IgD-negative memory B cell (primary cell): ENCODE measurements around the gene ZNF428. TPM values are rescaled to one million over a fixed set of nuclear protein-coding genes. Genes with fewer than 3 reads are reported as not detected.
A peak's percentile ranks its signal among the peaks of the same experiment; 100 is the strongest.

Experiments
- H3K27ac Mint-ChIP-seq, 3 donors: one replicate each; pipeline ENCODE4 v1.8.0; 2020 to 2022; ENCODE audit warnings: mild to moderate bottlenecking in 3 of 3, mixed read lengths in 3 of 3, moderate library complexity in 1 of 3
- H3K27me3 Mint-ChIP-seq: one replicate; pipeline ENCODE4 v1.8.0; 2021; ENCODE audit warnings: mixed read lengths
- H3K36me3 Mint-ChIP-seq: one replicate; pipeline ENCODE4 v1.8.0; 2020; ENCODE audit warnings: mild to moderate bottlenecking, mixed read lengths
- H3K4me1 Mint-ChIP-seq, 3 donors: one replicate each; pipeline ENCODE4 v1.8.0; 2020 to 2022; ENCODE audit warnings: mixed read lengths in 3 of 3, mild to moderate bottlenecking in 1 of 3
- H3K4me3 Mint-ChIP-seq, 4 donors: one replicate each; pipeline ENCODE4 v1.8.0; 2020 to 2022; ENCODE audit warnings: mild to moderate bottlenecking in 4 of 4, mixed read lengths in 4 of 4, moderate library complexity in 3 of 4
- H3K9me3 Mint-ChIP-seq, 3 donors: one replicate each; pipeline ENCODE4 v1.8.0; 2020 to 2021; ENCODE audit warnings: mixed read lengths in 3 of 3, mild to moderate bottlenecking in 1 of 3
- polyA plus RNA-seq: library from polyadenylated mRNA; unstranded; fragments of 300-500 nt; fragmentation: Illumina TruSeq; gene quantifications from one replicate; pipeline ENCODE4 v1.2.3, GENCODE V29; 2021

The ZNF428 gene, protein sequence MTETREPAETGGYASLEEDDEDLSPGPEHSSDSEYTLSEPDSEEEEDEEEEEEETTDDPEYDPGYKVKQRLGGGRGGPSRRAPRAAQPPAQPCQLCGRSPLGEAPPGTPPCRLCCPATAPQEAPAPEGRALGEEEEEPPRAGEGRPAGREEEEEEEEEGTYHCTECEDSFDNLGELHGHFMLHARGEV
- 15.4 TPM for polyA plus RNA-seq

GRCh38 chr19:43619262-43620060 lies at the start of gene ZNF428:
Gene ZNF428, minus strand, starts transcription at chr19:43619629. Its CDS starts 5,325 bp downstream, at chr19:43614304.
- Mint-ChIP-seq H3K4me1 (peaks cover 7 to 21% (median 15%) of the 10 kb centered on the region in 3 donors), H3K27me3 (no peaks in the 10 kb centered on the region), H3K36me3 (peaks cover 2% of the 10 kb centered on the region), H3K4me3 (peak within 1 kb of the TSS; percentile 96 to 99 (median 96)), H3K9me3 (peaks cover 0 to 6% (median 1%) of the 10 kb centered on the region in 3 donors), H3K27ac (peak within 1 kb of the TSS; percentile 94 to 98 (median 95))

DNA sequence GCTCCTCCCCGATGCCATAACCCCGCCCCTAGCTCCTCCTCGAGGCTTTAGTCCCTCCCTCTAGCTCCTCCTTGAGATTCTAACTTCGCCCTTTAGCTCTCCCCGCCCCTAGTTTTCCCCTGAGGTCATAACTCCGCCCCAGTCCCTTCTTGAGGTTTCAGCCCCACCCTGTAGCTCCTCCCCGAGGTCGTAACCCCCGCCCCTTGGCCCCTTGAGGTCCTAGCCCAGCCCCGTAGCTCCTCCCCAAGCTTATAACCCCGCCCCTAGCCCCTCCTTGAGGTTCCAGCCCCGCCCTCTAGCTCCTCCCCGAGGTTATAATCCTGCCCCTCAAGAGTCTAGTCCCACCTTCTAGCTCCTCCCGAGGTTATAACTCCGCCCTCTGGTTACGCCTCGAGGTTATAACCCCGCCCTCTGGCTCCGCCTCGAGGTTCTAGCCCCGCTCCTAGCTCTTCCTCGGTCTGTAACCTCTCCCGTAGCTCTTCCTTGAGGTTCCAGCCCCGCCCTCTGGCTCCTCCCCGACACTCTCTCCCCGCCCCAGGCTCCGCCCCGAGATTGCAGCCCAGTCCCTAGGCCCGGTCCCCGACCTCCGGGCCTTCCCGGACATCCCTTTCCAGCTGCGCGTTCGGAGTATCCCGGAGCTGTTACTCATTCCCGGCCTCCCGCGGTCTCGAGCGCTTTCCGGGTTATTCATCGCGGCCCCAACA lies 49.1 kb upstream of the ZNF428 start:
- Mint-ChIP-seq H3K4me1 (peaks cover 13 to 27% (median 16%) of the 10 kb centered on the region in 3 donors), H3K9me3 (no peaks in the 10 kb centered on the region), H3K36me3 (no peaks in the 10 kb centered on the region), H3K4me3 (peak overlapping the region; percentile 79 to 93 (median 88)), H3K27me3 (peaks cover 12% of the 10 kb centered on the region), H3K27ac (peak overlapping the region in 2 of 3 donors; percentile 35 to 63)

GRCh38 chr19:43667876-43668405 lies 48.5 kb upstream of the ZNF428 start:
- Mint-ChIP-seq H3K9me3 (no peaks in the 10 kb centered on the region), H3K4me1 (peaks cover 13 to 27% (median 16%) of the 10 kb centered on the region in 3 donors), H3K27ac (peak overlapping the region in 2 of 3 donors; percentile 35 to 39), H3K36me3 (no peaks in the 10 kb centered on the region), H3K4me3 (peak overlapping the region; percentile 79 to 93 (median 88)), H3K27me3 (peaks cover 12% of the 10 kb centered on the region)

- Mint-ChIP-seq H3K27ac (peak overlapping the region in 1 of 3 donors; percentile 5), H3K36me3 (no peaks in the 10 kb centered on the region), H3K4me3 (peak overlapping the region in 3 of 4 donors; percentile 16 to 93 (median 92)), H3K9me3 (no peaks in the 10 kb centered on the region), H3K4me1 (peaks cover 12 to 28% (median 16%) of the 10 kb centered on the region in 3 donors), H3K27me3 (peaks cover 12% of the 10 kb centered on the region)
Observed at GRCh38 chr19:43667126-43667875, 47.9 kb upstream of the ZNF428 start.

GRCh38 chr19:43664018-43664417 lies 44.6 kb upstream of the ZNF428 start:
- Mint-ChIP-seq H3K4me1 (peaks cover 10 to 17% (median 10%) of the 10 kb centered on the region in 3 donors), H3K27ac (no peak overlapping the region), H3K36me3 (no peaks in the 10 kb centered on the region), H3K9me3 (no peaks in the 10 kb centered on the region), H3K27me3 (peaks cover 9% of the 10 kb centered on the region), H3K4me3 (peak overlapping the region in 1 of 4 donors; percentile 48)

- peaks cover 3 to 7% (median 3%) of the 10 kb centered on the region in 3 donors for H3K9me3 Mint-ChIP-seq
- H3K4me1 Mint-ChIP-seq: peaks cover 5 to 10% (median 5%) of the 10 kb centered on the region in 3 donors
- peaks cover 6% of the 10 kb centered on the region for H3K27me3 Mint-ChIP-seq
- no peak overlapping the region for H3K4me3 Mint-ChIP-seq
- H3K27ac Mint-ChIP-seq: peak overlapping the region in 2 of 3 donors; percentile 2 to 76
- no peaks in the 10 kb centered on the region for H3K36me3 Mint-ChIP-seq
Observed at GRCh38 chr19:43662487-43662886, 43.1 kb upstream of the ZNF428 start.

- no peaks in the 10 kb centered on the region for H3K36me3 Mint-ChIP-seq
- H3K27ac Mint-ChIP-seq: no peak overlapping the region
- H3K4me3 Mint-ChIP-seq: no peak overlapping the region
- H3K9me3 Mint-ChIP-seq: peaks cover 3 to 7% (median 3%) of the 10 kb centered on the region in 3 donors
- H3K4me1 Mint-ChIP-seq: peaks cover 5 to 10% (median 5%) of the 10 kb centered on the region in 3 donors
- H3K27me3 Mint-ChIP-seq: peaks cover 1% of the 10 kb centered on the region
Observed at GRCh38 chr19:43660971-43661360, 41.5 kb upstream of the ZNF428 start.

DNA sequence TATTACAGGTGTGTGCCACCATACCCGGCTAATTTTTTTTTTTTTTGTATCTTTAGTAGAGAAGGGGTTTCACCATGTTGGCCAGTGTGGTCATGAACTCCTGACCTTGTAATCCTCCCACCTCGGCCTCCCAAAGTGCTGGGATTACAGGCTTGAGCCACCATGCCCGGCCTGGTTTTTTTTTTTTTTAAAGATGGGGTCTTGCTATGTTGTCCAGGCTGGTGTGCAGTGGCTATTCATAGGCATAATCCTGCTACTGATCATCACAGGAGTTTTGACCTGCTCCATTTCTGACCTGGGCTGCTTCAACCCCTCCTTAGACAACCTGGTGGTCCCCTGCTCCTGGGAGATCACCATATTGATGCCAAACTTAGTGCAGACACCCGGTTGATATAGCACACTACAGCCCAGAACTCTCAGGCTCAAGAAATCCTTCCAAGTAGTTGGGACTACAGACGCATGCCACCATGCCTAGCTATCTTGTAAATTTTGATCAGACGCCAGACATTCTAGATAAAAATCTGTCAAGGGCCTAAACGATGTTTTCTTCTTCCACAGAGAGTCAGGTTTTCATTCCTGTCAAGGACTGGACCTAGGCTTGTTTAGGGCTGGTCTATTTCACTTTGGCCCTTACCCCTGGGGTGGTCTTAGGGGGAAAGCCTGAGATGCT lies 41.0 kb upstream of the ZNF428 start:
- Mint-ChIP-seq H3K4me3 (no peak overlapping the region), H3K4me1 (peaks cover 5 to 10% (median 5%) of the 10 kb centered on the region in 3 donors), H3K27me3 (peaks cover 1% of the 10 kb centered on the region), H3K36me3 (no peaks in the 10 kb centered on the region), H3K27ac (no peak overlapping the region), H3K9me3 (peaks cover 3 to 7% (median 3%) of the 10 kb centered on the region in 3 donors)

GRCh38 chr19:43658494-43658893 lies 39.1 kb upstream of the ZNF428 start:
- Mint-ChIP-seq H3K9me3 (peaks cover 3 to 7% (median 3%) of the 10 kb centered on the region in 3 donors), H3K4me1 (peaks cover 0 to 3% (median 2%) of the 10 kb centered on the region in 3 donors), H3K36me3 (no peaks in the 10 kb centered on the region), H3K27ac (no peak overlapping the region), H3K4me3 (no peak overlapping the region), H3K27me3 (peaks cover 1% of the 10 kb centered on the region)

DNA sequence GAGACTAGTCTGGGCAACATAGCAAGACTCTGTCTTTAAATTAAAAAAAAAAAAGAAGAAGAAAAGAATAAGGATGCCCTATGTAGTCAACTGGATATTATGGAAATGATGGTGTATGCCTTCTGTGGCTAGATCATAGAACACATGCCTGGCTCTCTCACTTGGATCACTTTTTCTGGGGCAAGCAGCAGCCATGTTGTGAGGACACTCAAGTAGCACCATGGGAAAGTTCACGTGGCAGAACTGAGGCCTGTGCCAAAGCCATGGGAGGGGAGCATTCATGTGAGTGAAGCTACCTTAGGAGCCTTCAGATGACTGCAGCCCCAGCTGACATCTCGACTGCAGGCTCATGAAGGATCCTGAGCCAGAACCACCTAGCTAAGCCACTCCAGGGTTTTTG lies 38.6 kb upstream of the ZNF428 start:
- peaks cover 1% of the 10 kb centered on the region for H3K27me3 Mint-ChIP-seq
- no peak overlapping the region for H3K4me3 Mint-ChIP-seq
- H3K27ac Mint-ChIP-seq: peak overlapping the region in 1 of 3 donors; percentile 31
- H3K9me3 Mint-ChIP-seq: peaks cover 3 to 7% (median 3%) of the 10 kb centered on the region in 3 donors
- H3K4me1 Mint-ChIP-seq: peaks cover 0 to 3% (median 2%) of the 10 kb centered on the region in 3 donors
- H3K36me3 Mint-ChIP-seq: no peaks in the 10 kb centered on the region

GRCh38 chr19:43656436-43656835 lies 37.0 kb upstream of the ZNF428 start:
- Mint-ChIP-seq H3K27me3 (peaks cover 1% of the 10 kb centered on the region), H3K4me3 (no peak overlapping the region), H3K36me3 (no peaks in the 10 kb centered on the region), H3K9me3 (peaks cover 3 to 7% (median 3%) of the 10 kb centered on the region in 3 donors), H3K4me1 (peaks cover 0 to 5% (median 5%) of the 10 kb centered on the region in 3 donors), H3K27ac (no peak overlapping the region)

- no peak overlapping the region for H3K4me3 Mint-ChIP-seq
- no peaks in the 10 kb centered on the region for H3K36me3 Mint-ChIP-seq
- H3K4me1 Mint-ChIP-seq: peaks cover 0 to 5% (median 5%) of the 10 kb centered on the region in 3 donors
- H3K9me3 Mint-ChIP-seq: no peaks in the 10 kb centered on the region
- peaks cover 5% of the 10 kb centered on the region for H3K27me3 Mint-ChIP-seq
- H3K27ac Mint-ChIP-seq: no peak overlapping the region
Observed at GRCh38 chr19:43652546-43652874, 33.1 kb upstream of the ZNF428 start.

DNA sequence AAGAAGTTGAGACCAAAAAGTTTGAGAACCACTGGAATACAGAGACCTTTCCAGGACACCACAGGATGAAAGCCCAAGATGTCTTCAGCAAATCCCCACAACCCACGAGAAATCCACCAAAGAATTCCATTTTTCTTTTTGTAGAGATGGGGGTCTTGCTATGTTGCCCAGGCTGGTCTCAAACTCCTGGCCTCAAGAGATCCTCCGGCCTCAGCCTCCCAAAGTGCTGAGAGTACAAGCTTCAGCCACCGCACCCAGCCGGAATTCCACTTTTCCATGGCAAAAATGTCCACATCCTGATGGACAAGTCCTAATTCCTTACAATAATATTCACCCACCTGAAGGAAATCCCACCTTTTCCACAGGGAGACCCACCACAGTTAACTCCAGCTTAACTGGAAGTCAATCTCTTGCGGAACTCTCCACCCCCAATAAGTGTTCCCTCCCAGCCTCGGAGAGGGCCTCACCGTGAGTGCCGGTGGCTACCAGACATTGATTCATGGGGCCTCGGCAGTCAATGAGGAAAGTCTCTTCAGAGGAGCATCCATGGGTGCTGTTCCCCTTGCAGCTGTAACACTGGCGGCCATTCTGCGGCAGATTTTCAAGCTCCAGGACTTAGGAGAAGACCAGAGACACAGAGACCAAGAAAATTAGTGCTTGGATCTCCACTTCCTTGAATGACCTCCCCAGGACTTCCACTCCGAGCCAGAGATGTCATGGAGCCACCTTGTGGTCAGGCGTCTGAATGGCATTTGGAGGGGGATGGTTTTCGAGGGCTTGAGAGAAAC lies 32.5 kb upstream of the ZNF428 start:
- peaks cover 0 to 5% (median 5%) of the 10 kb centered on the region in 3 donors for H3K4me1 Mint-ChIP-seq

More for the DNA sequence above, 32.5 kb upstream of the ZNF428 start:
- H3K27ac Mint-ChIP-seq: no peak overlapping the region
- H3K9me3 Mint-ChIP-seq: peaks cover 0 to 2% (median 0%) of the 10 kb centered on the region in 3 donors
- peaks cover 5% of the 10 kb centered on the region for H3K27me3 Mint-ChIP-seq
- H3K36me3 Mint-ChIP-seq: no peaks in the 10 kb centered on the region
- H3K4me3 Mint-ChIP-seq: peak overlapping the region in 1 of 4 donors; percentile 73
